GM10266 (cell line): ENCODE data around the gene SIGLEC11.

Experiments used
- DNase-seq: peaks from one replicate; pipeline ENCODE4 v3.0.0; 2012; ENCODE audit errors: extremely low spot score
- CTCF ChIP-seq: IDR thresholded peaks from 2 replicates; pipeline ENCODE4 v1.5.1; 2012; ENCODE audit warnings: mild to moderate bottlenecking, low read depth; ENCODE audit not compliant: control insufficient read depth, insufficient read depth; ENCODE audit errors: missing control alignments

Gene SIGLEC11

GRCh38 chr19:49954933-49955332, 6.0 kb downstream of the SIGLEC11 start:
- DNase-seq = no peak
- TF ChIP-seq CTCF = no peak

- no peak for TF ChIP-seq CTCF
- DNase-seq = no peak
Measured at GRCh38 chr19:49954092-49954829, 6.7 kb downstream of the SIGLEC11 start.

- no peak for DNase-seq
- no peak for TF ChIP-seq CTCF
Measured at GRCh38 chr19:49953416-49953815, 7.6 kb downstream of the SIGLEC11 start.

GRCh38 chr19:49952906-49953305, 8.1 kb downstream of the SIGLEC11 start:
- no peak for TF ChIP-seq CTCF
- no peak for DNase-seq

- DNase-seq = no peak
- TF ChIP-seq CTCF = no peak
Measured at GRCh38 chr19:49952479-49952836, 8.5 kb downstream of the SIGLEC11 start.

- DNase-seq = no peak
- no peak for TF ChIP-seq CTCF
Measured at GRCh38 chr19:49951806-49952478, 9.0 kb downstream of the SIGLEC11 start.

GRCh38 chr19:49950956-49951526, 9.9 kb downstream of the SIGLEC11 start:
- DNase-seq = no peak
- TF ChIP-seq CTCF = no peak
